Measurements from ENCODE around the gene VDAC1. TPM values are rescaled to one million over a fixed set of nuclear protein-coding genes. Genes with fewer than 3 reads are reported as not detected.

Gene VDAC1
- total and polyA plus RNA-seq, 10 of the 15 experiments (the other 5 are each of a cell fraction or from before 2014, with no cell fraction given), result 245 to 488 (median 349) TPM

GRCh38 chr5:134046801-134047686 lies 42.3 kb upstream of the VDAC1 start:
- 60% methylated on average over 6 of the region's 6 CpGs for WGBS (ENCODE audit: insufficient coverage, insufficient replicate concordance, low lambda C conversion rate, missing lambda C conversion rate)
- FAIRE-seq, result no peak
- BruUV-seq (replicated peaks), result no TSS peak

More at GRCh38 chr5:134046801-134047686, 42.3 kb upstream of the VDAC1 start:
- H3K9me3 ChIP-seq (replicated peaks; ENCODE audit: control insufficient read depth, insufficient read depth, low read length), result no peaks in the 10 kb centered on the region
- H3K27ac ChIP-seq (ENCODE audit: control insufficient read depth, insufficient read depth), result no peak overlapping the region
- no peak overlapping the region for H3K4me2 ChIP-seq (ENCODE audit: control insufficient read depth, insufficient read depth)
- CTCF ChIA-PET, result interaction anchor here (18.2 kb wide), 1 partner anchor 98 kb away, joined by 792 read pairs; no protein-coding TSS in a partner anchor
- DNase-seq (ENCODE audit: low read depth, low spot score) (no peak), ATAC-seq (peak; percentile 24; the same call in 1 of the 3 replicates)
- POLR2A ChIA-PET, result no interaction called here
- no peaks in the 10 kb centered on the region for H3K27me3 ChIP-seq (replicated peaks in 1 of 2; ENCODE audit: control insufficient read depth in 2 of 2, insufficient read depth in 2 of 2, low read length in 1 of 2)
- 0 out of 2 replicates have a peak, but pooled peaks have one; percentile 19 for TF ChIP-seq IKZF1 (conservative IDR thresholded peaks at IDR 0.05)
- TF ChIP-seq SUZ12 (IDR thresholded peaks at IDR 0.05; ENCODE audit: unreplicated experiment), result no peak
- no peak for TF ChIP-seq POLR2A (IDR thresholded peaks at IDR 0.05; ENCODE audit: low read depth, low read length)
- TF ChIP-seq E2F8 (IDR thresholded peaks at IDR 0.05; ENCODE audit: low read depth, partially characterized antibody), result no peak
- TF ChIP-seq, protein P1, sequence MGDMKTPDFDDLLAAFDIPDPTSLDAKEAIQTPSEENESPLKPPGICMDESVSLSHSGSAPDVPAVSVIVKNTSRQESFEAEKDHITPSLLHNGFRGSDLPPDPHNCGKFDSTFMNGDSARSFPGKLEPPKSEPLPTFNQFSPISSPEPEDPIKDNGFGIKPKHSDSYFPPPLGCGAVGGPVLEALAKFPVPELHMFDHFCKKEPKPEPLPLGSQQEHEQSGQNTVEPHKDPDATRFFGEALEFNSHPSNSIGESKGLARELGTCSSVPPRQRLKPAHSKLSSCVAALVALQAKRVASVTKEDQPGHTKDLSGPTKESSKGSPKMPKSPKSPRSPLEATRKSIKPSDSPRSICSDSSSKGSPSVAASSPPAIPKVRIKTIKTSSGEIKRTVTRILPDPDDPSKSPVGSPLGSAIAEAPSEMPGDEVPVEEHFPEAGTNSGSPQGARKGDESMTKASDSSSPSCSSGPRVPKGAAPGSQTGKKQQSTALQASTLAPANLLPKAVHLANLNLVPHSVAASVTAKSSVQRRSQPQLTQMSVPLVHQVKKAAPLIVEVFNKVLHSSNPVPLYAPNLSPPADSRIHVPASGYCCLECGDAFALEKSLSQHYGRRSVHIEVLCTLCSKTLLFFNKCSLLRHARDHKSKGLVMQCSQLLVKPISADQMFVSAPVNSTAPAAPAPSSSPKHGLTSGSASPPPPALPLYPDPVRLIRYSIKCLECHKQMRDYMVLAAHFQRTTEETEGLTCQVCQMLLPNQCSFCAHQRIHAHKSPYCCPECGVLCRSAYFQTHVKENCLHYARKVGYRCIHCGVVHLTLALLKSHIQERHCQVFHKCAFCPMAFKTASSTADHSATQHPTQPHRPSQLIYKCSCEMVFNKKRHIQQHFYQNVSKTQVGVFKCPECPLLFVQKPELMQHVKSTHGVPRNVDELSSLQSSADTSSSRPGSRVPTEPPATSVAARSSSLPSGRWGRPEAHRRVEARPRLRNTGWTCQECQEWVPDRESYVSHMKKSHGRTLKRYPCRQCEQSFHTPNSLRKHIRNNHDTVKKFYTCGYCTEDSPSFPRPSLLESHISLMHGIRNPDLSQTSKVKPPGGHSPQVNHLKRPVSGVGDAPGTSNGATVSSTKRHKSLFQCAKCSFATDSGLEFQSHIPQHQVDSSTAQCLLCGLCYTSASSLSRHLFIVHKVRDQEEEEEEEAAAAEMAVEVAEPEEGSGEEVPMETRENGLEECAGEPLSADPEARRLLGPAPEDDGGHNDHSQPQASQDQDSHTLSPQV (IDR thresholded peaks at IDR 0.05), result no peak
- TF ChIP-seq, protein P2, sequence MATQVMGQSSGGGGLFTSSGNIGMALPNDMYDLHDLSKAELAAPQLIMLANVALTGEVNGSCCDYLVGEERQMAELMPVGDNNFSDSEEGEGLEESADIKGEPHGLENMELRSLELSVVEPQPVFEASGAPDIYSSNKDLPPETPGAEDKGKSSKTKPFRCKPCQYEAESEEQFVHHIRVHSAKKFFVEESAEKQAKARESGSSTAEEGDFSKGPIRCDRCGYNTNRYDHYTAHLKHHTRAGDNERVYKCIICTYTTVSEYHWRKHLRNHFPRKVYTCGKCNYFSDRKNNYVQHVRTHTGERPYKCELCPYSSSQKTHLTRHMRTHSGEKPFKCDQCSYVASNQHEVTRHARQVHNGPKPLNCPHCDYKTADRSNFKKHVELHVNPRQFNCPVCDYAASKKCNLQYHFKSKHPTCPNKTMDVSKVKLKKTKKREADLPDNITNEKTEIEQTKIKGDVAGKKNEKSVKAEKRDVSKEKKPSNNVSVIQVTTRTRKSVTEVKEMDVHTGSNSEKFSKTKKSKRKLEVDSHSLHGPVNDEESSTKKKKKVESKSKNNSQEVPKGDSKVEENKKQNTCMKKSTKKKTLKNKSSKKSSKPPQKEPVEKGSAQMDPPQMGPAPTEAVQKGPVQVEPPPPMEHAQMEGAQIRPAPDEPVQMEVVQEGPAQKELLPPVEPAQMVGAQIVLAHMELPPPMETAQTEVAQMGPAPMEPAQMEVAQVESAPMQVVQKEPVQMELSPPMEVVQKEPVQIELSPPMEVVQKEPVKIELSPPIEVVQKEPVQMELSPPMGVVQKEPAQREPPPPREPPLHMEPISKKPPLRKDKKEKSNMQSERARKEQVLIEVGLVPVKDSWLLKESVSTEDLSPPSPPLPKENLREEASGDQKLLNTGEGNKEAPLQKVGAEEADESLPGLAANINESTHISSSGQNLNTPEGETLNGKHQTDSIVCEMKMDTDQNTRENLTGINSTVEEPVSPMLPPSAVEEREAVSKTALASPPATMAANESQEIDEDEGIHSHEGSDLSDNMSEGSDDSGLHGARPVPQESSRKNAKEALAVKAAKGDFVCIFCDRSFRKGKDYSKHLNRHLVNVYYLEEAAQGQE (IDR thresholded peaks at IDR 0.05; ENCODE audit: low read depth, low read length), result no peak
- TF ChIP-seq NR2F1 (conservative IDR thresholded peaks at IDR 0.05), result peak; percentile 73
- no peaks in the 10 kb centered on the region for H3K36me3 ChIP-seq (ENCODE audit: control insufficient read depth in 2 of 2, insufficient read depth in 2 of 2, low read length in 1 of 2)
- H2AFZ ChIP-seq (ENCODE audit: control insufficient read depth, low read depth, low read length), result no peak overlapping the region
- H3K9ac ChIP-seq (ENCODE audit: control insufficient read depth, insufficient read depth, low read length), result no peak overlapping the region
- in situ Hi-C loops (cut with MboI) (no loop called here), intact Hi-C loops (cut with micrococcal nuclease; ENCODE audit: unreplicated experiment) (no loop called here)
- H3K4me3 ChIP-seq, result no peak overlapping the region
- no peaks in the 10 kb centered on the region for H4K20me1 ChIP-seq (ENCODE audit: control insufficient read depth, insufficient read depth)
- H3K79me2 ChIP-seq (ENCODE audit: control insufficient read depth, insufficient read depth, low read length), result no peaks in the 10 kb centered on the region
- RAD21 ChIA-PET (ENCODE audit: unreplicated experiment), result no interaction called here
- peaks cover 9% of the 10 kb centered on the region for H3K4me1 ChIP-seq (ENCODE audit: control insufficient read depth, insufficient read depth, low read length)
- SMC1A ChIA-PET (ENCODE audit: uncharacterized antibody, unreplicated experiment), result interaction anchor here (18.2 kb wide), 1 partner anchor 97 kb away, joined by 441 read pairs; no protein-coding TSS in a partner anchor
